Measurements from ENCODE around the gene TMEM63A. TPM values are rescaled to one million over a fixed set of nuclear protein-coding genes. Genes with fewer than 3 reads are reported as not detected.

Gene TMEM63A
- polyA plus RNA-seq, 1 of the 3 experiments (the other 2 are of a cell fraction) = 13.5 TPM

GRCh38 chr1:225823811-225824261 is 58.3 kb downstream of the TMEM63A start (continued):
- TF ChIP-seq, protein P1, sequence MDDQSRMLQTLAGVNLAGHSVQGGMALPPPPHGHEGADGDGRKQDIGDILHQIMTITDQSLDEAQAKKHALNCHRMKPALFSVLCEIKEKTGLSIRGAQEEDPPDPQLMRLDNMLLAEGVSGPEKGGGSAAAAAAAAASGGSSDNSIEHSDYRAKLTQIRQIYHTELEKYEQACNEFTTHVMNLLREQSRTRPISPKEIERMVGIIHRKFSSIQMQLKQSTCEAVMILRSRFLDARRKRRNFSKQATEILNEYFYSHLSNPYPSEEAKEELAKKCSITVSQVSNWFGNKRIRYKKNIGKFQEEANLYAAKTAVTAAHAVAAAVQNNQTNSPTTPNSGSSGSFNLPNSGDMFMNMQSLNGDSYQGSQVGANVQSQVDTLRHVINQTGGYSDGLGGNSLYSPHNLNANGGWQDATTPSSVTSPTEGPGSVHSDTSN (IDR thresholded peaks at IDR 0.05) = no peak

GRCh38 chr1:225822655-225823403 is 59.4 kb downstream of the TMEM63A start:
- no peak overlapping the region for H3K9ac ChIP-seq
- H3K4me2 ChIP-seq = no peak overlapping the region
- no peak overlapping the region for H3K27ac ChIP-seq (ENCODE audit: low read depth in 2 of 2, low read length in 1 of 2)
- H4K20me1 ChIP-seq (ENCODE audit: insufficient read depth) = no peaks in the 10 kb centered on the region
- no peaks in the 10 kb centered on the region for H3K79me2 ChIP-seq (ENCODE audit: insufficient read depth)
- no peaks in the 10 kb centered on the region for H3K9me3 ChIP-seq
- peaks cover 5 to 8% of the 10 kb centered on the region in 2 experiments; a peak in 3 of 4 replicates for H3K4me1 ChIP-seq (ENCODE audit: control insufficient read depth in 1 of 2, insufficient read depth in 2 of 2, low read depth in 1 of 2, low read length in 1 of 2)
- ChIA-PET POLR2A (no interaction called here), CTCF (interaction anchor here (0.9 to 1.5 kb wide), 3 partner anchors 11 to 348 kb away, joined by 3 to 6 read pairs (median 3); partner anchors contain the start of gene SRP9)
- no peaks in the 10 kb centered on the region for H3K9me2 ChIP-seq
- DNase-seq = no peak
- WGBS (ENCODE audit: low lambda C conversion rate) = 91% methylated on average over 12 of the region's 12 CpGs
- H3K4me3 ChIP-seq (ENCODE audit: low read depth in 2 of 2, low read length in 1 of 2) = no peak overlapping the region
- peaks cover 3% of the 10 kb centered on the region for H3F3A ChIP-seq (replicated peaks; ENCODE audit: insufficient read depth)
- H3K36me3 ChIP-seq (replicated peaks in 1 of 2; ENCODE audit: control insufficient read depth in 1 of 2, insufficient read depth in 2 of 2, low read length in 1 of 2) = peaks cover 5 to 12% of the 10 kb centered on the region in 2 experiments
- H2AFZ ChIP-seq (ENCODE audit: low read depth) = no peak overlapping the region
- no peak for TF ChIP-seq RXRA (IDR thresholded peaks at IDR 0.05; ENCODE audit: borderline replicate concordance, low read depth)
- no peak for TF ChIP-seq JUND (IDR thresholded peaks at IDR 0.05)
- TF ChIP-seq TEAD4 (IDR thresholded peaks at IDR 0.05; ENCODE audit: borderline replicate concordance, insufficient read depth) = no peak
- no peak for TF ChIP-seq RCOR1 (IDR thresholded peaks at IDR 0.05; ENCODE audit: low read length)
- TF ChIP-seq, protein P2, sequence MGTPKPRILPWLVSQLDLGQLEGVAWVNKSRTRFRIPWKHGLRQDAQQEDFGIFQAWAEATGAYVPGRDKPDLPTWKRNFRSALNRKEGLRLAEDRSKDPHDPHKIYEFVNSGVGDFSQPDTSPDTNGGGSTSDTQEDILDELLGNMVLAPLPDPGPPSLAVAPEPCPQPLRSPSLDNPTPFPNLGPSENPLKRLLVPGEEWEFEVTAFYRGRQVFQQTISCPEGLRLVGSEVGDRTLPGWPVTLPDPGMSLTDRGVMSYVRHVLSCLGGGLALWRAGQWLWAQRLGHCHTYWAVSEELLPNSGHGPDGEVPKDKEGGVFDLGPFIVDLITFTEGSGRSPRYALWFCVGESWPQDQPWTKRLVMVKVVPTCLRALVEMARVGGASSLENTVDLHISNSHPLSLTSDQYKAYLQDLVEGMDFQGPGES (IDR thresholded peaks at IDR 0.05; ENCODE audit: low read depth, low read length) = no peak
- TF ChIP-seq NFIC (IDR thresholded peaks at IDR 0.05; ENCODE audit: borderline replicate concordance) = no peak
- no peak for TF ChIP-seq EP300 (IDR thresholded peaks at IDR 0.05; ENCODE audit: borderline replicate concordance in 1 of 2, low read depth in 1 of 2, low read length in 1 of 2)
- no peak for TF ChIP-seq FOXM1 (IDR thresholded peaks at IDR 0.05; ENCODE audit: low read depth)
- H3K27me3 ChIP-seq (ENCODE audit: insufficient read depth) = no peaks in the 10 kb centered on the region

DNA sequence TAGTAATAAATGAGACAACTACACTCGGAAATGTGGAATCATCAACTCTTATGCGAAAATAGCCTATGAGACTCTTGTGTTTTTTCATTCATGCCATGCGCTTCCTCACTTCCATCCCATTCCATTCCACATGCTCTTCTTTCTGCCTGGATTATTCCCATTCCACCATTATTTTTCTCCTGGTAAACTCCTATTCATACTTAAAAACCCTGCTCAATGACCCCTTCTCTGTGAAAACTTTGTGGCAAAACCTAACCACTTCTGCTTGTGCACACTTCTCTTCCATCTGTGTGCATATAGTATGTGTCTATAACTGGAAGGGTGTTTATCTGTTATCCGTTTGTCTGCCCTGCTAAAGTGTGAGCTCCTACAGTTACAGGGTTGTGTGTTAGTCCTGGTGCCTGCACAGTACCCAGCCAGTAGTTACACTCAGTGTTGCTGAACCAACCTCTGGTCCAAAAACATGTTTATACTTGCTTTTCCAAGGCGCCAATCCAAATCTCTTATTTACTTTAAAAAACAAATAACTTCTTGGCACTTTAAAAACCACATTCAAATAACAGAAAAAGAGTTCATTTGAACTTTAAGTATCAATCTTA is 61.6 kb downstream of the TMEM63A start:
- no peaks in the 10 kb centered on the region for H3K27me3 ChIP-seq (ENCODE audit: insufficient read depth)
- TF ChIP-seq, protein P3, sequence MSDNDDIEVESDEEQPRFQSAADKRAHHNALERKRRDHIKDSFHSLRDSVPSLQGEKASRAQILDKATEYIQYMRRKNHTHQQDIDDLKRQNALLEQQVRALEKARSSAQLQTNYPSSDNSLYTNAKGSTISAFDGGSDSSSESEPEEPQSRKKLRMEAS (IDR thresholded peaks at IDR 0.05; ENCODE audit: low read depth) = no peak
- WGBS (ENCODE audit: low lambda C conversion rate) = 91% methylated on average over 5 of the region's 5 CpGs
- peaks cover 3% of the 10 kb centered on the region for H3F3A ChIP-seq (replicated peaks; ENCODE audit: insufficient read depth)
- no peaks in the 10 kb centered on the region for H3K79me2 ChIP-seq (ENCODE audit: insufficient read depth)
- ChIA-PET CTCF (no interaction called here), POLR2A (interaction anchor here (1.1 kb wide), 1 partner anchor 11 kb away, joined by 3 read pairs; the partner anchor contains the start of gene EPHX1)
- H3K4me2 ChIP-seq = no peak overlapping the region
- no peak for DNase-seq
- H3K36me3 ChIP-seq (replicated peaks in 1 of 2; ENCODE audit: control insufficient read depth in 1 of 2, insufficient read depth in 2 of 2, low read length in 1 of 2) = peaks cover 5 to 12% of the 10 kb centered on the region in 2 experiments
- no peak overlapping the region for H3K4me3 ChIP-seq (ENCODE audit: low read depth in 2 of 2, low read length in 1 of 2)
- no peak overlapping the region for H3K9ac ChIP-seq
- peaks cover 14 to 16% of the 10 kb centered on the region in 2 experiments; a peak in 3 of 4 replicates for H3K4me1 ChIP-seq (ENCODE audit: control insufficient read depth in 1 of 2, insufficient read depth in 2 of 2, low read depth in 1 of 2, low read length in 1 of 2)
- H4K20me1 ChIP-seq (ENCODE audit: insufficient read depth) = no peaks in the 10 kb centered on the region
- H3K9me3 ChIP-seq = no peaks in the 10 kb centered on the region
- H3K9me2 ChIP-seq = no peaks in the 10 kb centered on the region
- H3K27ac ChIP-seq (ENCODE audit: low read depth in 2 of 2, low read length in 1 of 2) = no peak overlapping the region
- H2AFZ ChIP-seq (ENCODE audit: low read depth) = no peak overlapping the region

Measured in SK-N-SH (cell line).